Liver (tissue), 9 donors: ENCODE measurements around the gene ONECUT1. TPM values are rescaled to one million over a fixed set of nuclear protein-coding genes. Genes with fewer than 3 reads are reported as not detected.

Source experiments
- DNase-seq: peaks from one replicate; pipeline ENCODE4 v3.0.0-alpha.2; 2017; ENCODE audit warnings: low spot score
- H3K27ac ChIP-seq, 2 donors: one replicate each; pipeline ENCODE4 v1.7.0; 2013; ENCODE audit warnings: inconsistent platforms in 2 of 2, low read length in 2 of 2, control low read depth in 1 of 2, low read depth in 1 of 2, mild to moderate bottlenecking in 1 of 2
- H3K27me3 ChIP-seq, 4 donors: one replicate each; pipeline versions ENCODE4 v1.6.1 to v1.7.0; 2013; ENCODE audit warnings: low read length in 3 of 4, inconsistent platforms in 1 of 4, mild to moderate bottlenecking in 1 of 4, moderate library complexity in 1 of 4; ENCODE audit not compliant: control insufficient read depth in 4 of 4, insufficient read depth in 4 of 4
- H3K36me3 ChIP-seq, 4 donors: one replicate each; pipeline versions ENCODE4 v1.6.1 to v1.7.0; 2013; ENCODE audit warnings: low read length in 3 of 4, mild to moderate bottlenecking in 3 of 4, low read depth in 1 of 4, moderate library complexity in 1 of 4; ENCODE audit not compliant: control insufficient read depth in 4 of 4, insufficient read depth in 3 of 4
- H3K4me1 ChIP-seq, 4 donors: one replicate each; pipeline versions ENCODE4 v1.6.1 to v1.7.0; 2013; ENCODE audit warnings: low read length in 3 of 4, mild to moderate bottlenecking in 3 of 4, moderate library complexity in 1 of 4; ENCODE audit not compliant: control insufficient read depth in 4 of 4, insufficient read depth in 4 of 4
- H3K4me3 ChIP-seq, 3 donors: one replicate each; pipeline versions ENCODE4 v1.6.1 to v1.7.0; 2013; ENCODE audit warnings: low read length in 3 of 3, control low read depth in 1 of 3, low read depth in 1 of 3, mild to moderate bottlenecking in 1 of 3
- H3K9ac ChIP-seq, 2 donors: one replicate each; pipeline ENCODE4 v1.7.0; 2013; ENCODE audit warnings: low read length in 2 of 2, mild to moderate bottlenecking in 2 of 2, moderate library complexity in 2 of 2, control low read depth in 1 of 2, low read depth in 1 of 2
- H3K9me3 ChIP-seq, 4 donors: one replicate each; pipeline versions ENCODE4 v1.6.1 to v1.7.0; 2013; ENCODE audit warnings: low read length in 3 of 4; ENCODE audit not compliant: control insufficient read depth in 4 of 4
- ATF3 ChIP-seq: IDR thresholded peaks from 2 replicates; pipeline ENCODE4 v1.6.1; 2016; ENCODE audit warnings: antibody characterized with exemption
- CTCF ChIP-seq: fragments of 150-350 bp; IDR thresholded peaks from 2 replicates; pipeline ENCODE4 v1.5.1; 2017; ENCODE audit warnings: improper control_type of control experiment, low read depth, low read length; ENCODE audit not compliant: missing input control
- EGR1 ChIP-seq, 2 donors: IDR thresholded peaks; 2 replicates each; pipeline ENCODE4 v1.6.1; 2016 to 2018; ENCODE audit warnings: antibody characterized with exemption in 2 of 2, low read depth in 2 of 2
- FOXA1 ChIP-seq: IDR thresholded peaks from 2 replicates; pipeline ENCODE4 v1.6.1; 2016; ENCODE audit warnings: antibody characterized with exemption
- FOXA2 ChIP-seq: IDR thresholded peaks from 2 replicates; pipeline ENCODE4 v1.6.1; 2016; ENCODE audit warnings: antibody characterized with exemption
- GABPA ChIP-seq, 2 donors: IDR thresholded peaks in 1 of 2; conservative IDR thresholded peaks in 1 of 2; 2 replicates each; pipeline ENCODE4 v1.6.1; 2016; ENCODE audit warnings: antibody characterized with exemption in 2 of 2, mild to moderate bottlenecking in 1 of 2, moderate library complexity in 1 of 2
- HNF4A ChIP-seq, 2 donors: conservative IDR thresholded peaks; 2 replicates each; pipeline ENCODE4 v1.6.1; 2016; ENCODE audit warnings: antibody characterized with exemption in 2 of 2, mild to moderate bottlenecking in 2 of 2
- HNF4G ChIP-seq: IDR thresholded peaks from 2 replicates; pipeline ENCODE4 v1.6.1; 2016; ENCODE audit warnings: antibody characterized with exemption
- JUND ChIP-seq, 2 donors: IDR thresholded peaks; 2 replicates each; pipeline ENCODE4 v1.6.1; 2016; ENCODE audit warnings: antibody characterized with exemption in 2 of 2
- MAX ChIP-seq: IDR thresholded peaks from 2 replicates; pipeline ENCODE4 v1.6.1; 2016; ENCODE audit warnings: antibody characterized with exemption
- NR2F2 ChIP-seq: IDR thresholded peaks from 2 replicates; pipeline ENCODE4 v1.6.1; 2016; ENCODE audit warnings: antibody characterized with exemption
- RAD21 ChIP-seq, 2 donors: IDR thresholded peaks; 2 replicates each; pipeline ENCODE4 v1.6.1; 2016; ENCODE audit warnings: antibody characterized with exemption in 2 of 2, mild to moderate bottlenecking in 2 of 2
- REST ChIP-seq: IDR thresholded peaks from 2 replicates; pipeline ENCODE4 v1.6.1; 2016; ENCODE audit warnings: antibody characterized with exemption, mild to moderate bottlenecking
- RXRA ChIP-seq, 2 donors: IDR thresholded peaks; 2 replicates each; pipeline ENCODE4 v1.6.1; 2017 to 2018; ENCODE audit warnings: antibody characterized with exemption in 2 of 2, mild to moderate bottlenecking in 1 of 2
- SP1 ChIP-seq: IDR thresholded peaks from 2 replicates; pipeline ENCODE4 v1.6.1; 2018; ENCODE audit warnings: antibody characterized with exemption, mild to moderate bottlenecking
- TAF1 ChIP-seq: conservative IDR thresholded peaks from 2 replicates; pipeline ENCODE4 v1.6.1; 2016; ENCODE audit warnings: antibody characterized with exemption, mild to moderate bottlenecking
- YY1 ChIP-seq: IDR thresholded peaks from 2 replicates; pipeline ENCODE4 v1.6.1; 2016; ENCODE audit warnings: antibody characterized with exemption, mild to moderate bottlenecking
- ZBTB33 ChIP-seq: IDR thresholded peaks from 2 replicates; pipeline ENCODE4 v1.6.1; 2016; ENCODE audit warnings: antibody characterized with exemption
- WGBS: extraction: QIAGEN DNeasy Blood & Tissue Kit; methylation state at CpG from one replicate; pipeline ENCODE4 v1.1.7; 2013; 5-methylcytosine and 5-hydroxymethylcytosine counted together
- polyA plus RNA-seq, 2 donors: library from polyadenylated mRNA; stranded (reverse) in 1 of 2; unstranded in 1 of 2; fragments of 200-250 nt in 1 of 2; fragments of >200 nt in 1 of 2; fragmentation: Nextera tagmentation in 1 of 2; extraction: Ambion mirVana in 1 of 2; gene quantifications; one replicate each; pipeline versions ENCODE4 v1.2.1 to v1.2.3, GENCODE V29; 2013 to 2015
- total RNA-seq, 2 donors: library from RNA; depleted of rRNA; stranded (reverse); fragments of >200 nt; gene quantifications; one replicate each; pipeline ENCODE4 v1.2.3, GENCODE V29; 2014
- donor health status: healthy.
- donor health status: healthy.
- donor health status: healthy.
- donor health status: healthy.
- donor health status: healthy.

ONECUT1 gene
- total and polyA plus RNA-seq, 4 donors = 7.7 to 51.0 (median 14.8) TPM

GRCh38 chr15:52796228-52796521, 6.0 kb upstream of the ONECUT1 start:
- Histone ChIP-seq H3K27me3 (no peaks in the 10 kb centered on the region), H3K27ac (no peak overlapping the region), H3K9me3 (no peaks in the 10 kb centered on the region), H3K4me3 (no peak overlapping the region), H3K36me3 (no peaks in the 10 kb centered on the region), H3K4me1 (peaks cover 9 to 42% (median 32%) of the 10 kb centered on the region in 4 donors), H3K9ac (no peak overlapping the region)
- no peak for DNase-seq
- WGBS = 67% methylated on average over 9 of the region's 9 CpGs
- TF ChIP-seq NR2F2 (no peak), ATF3 (no peak), HNF4G (no peak), RAD21 (IDR thresholded peaks at IDR 0.05) (no peak), REST (no peak), CTCF (no peak), GABPA (IDR thresholded peaks at IDR 0.05 in 1 of 2, conservative IDR thresholded peaks at IDR 0.05 in 1 of 2) (no peak), MAX (no peak), ZBTB33 (no peak), HNF4A (conservative IDR thresholded peaks at IDR 0.05) (no peak), YY1 (no peak), EGR1 (IDR thresholded peaks at IDR 0.05; ENCODE audit: low read depth in 2 of 2) (no peak), TAF1 (no peak), RXRA (IDR thresholded peaks at IDR 0.05) (no peak), JUND (IDR thresholded peaks at IDR 0.05) (no peak), SP1 (no peak), FOXA2 (no peak), FOXA1 (no peak)
